ENCODE results near the gene SLC2A13. TPM values are rescaled to one million over a fixed set of nuclear protein-coding genes. Genes with fewer than 3 reads are reported as not detected.
A peak's percentile ranks its signal among the peaks of the same experiment; 100 is the strongest.

The SLC2A13 gene
- total RNA-seq, 2 experiments from 2014 or later, result 2.0 to 2.1 TPM

DNA sequence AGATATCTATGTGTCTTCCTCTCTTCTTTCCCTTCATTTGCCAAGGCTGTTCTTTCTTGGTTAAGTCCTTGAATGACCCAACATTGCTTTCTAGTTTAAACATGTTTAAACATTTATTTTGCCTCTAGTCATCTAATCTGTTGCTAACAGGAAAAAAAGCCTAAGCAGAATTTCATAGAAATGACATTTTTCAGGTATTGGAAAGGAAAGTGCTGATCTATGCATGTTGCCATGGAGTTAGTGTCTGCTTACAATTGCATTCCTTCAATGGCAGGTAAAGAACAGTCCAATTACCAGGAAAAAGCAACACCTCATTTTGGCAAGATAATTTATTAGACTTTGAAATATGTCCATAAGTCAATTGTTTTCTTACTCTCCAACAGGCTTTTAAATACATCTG is 21.5 kb upstream of the SLC2A13 start:
- intact Hi-C loops (cut with micrococcal nuclease), result no loop called here
- Mint-ChIP-seq H3K4me1 (ENCODE audit: low read depth) (no peaks in the 10 kb centered on the region), H3K27ac (no peak overlapping the region), H3K9me3 (no peaks in the 10 kb centered on the region), H3K36me3 (ENCODE audit: low read depth) (no peaks in the 10 kb centered on the region), H3K4me3 (no peak overlapping the region), H3K27me3 (ENCODE audit: low read depth) (peaks cover 4% of the 10 kb centered on the region)
- no peak for DNase-seq
- CTCF ChIA-PET, result no interaction called here

DNA sequence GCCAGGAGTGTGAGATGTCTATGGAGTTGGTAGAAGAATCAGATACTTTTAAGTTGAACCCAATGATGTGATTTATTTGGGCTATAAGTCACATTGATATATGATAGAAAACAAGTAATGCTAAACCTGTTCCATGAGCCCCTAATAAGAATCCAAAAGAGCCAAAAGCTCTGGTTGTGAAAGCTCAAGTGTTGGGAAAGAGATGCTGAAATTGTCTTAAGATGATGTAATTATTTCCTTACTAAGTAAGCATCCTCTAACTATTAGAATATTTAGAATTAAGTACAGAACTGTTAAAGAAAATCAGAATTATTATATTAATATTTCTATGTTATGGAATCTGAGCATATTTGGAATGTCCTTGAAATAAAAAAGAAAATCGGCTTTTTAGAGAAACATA is 17.6 kb upstream of the SLC2A13 start:
- Mint-ChIP-seq H3K36me3 (ENCODE audit: low read depth) (no peaks in the 10 kb centered on the region), H3K4me1 (ENCODE audit: low read depth) (no peaks in the 10 kb centered on the region), H3K9me3 (no peaks in the 10 kb centered on the region), H3K27ac (no peak overlapping the region), H3K4me3 (no peak overlapping the region), H3K27me3 (ENCODE audit: low read depth) (peaks cover 16% of the 10 kb centered on the region)
- intact Hi-C loops (cut with micrococcal nuclease), result no loop called here
- DNase-seq, result no peak
- CTCF ChIA-PET, result no interaction called here

DNA sequence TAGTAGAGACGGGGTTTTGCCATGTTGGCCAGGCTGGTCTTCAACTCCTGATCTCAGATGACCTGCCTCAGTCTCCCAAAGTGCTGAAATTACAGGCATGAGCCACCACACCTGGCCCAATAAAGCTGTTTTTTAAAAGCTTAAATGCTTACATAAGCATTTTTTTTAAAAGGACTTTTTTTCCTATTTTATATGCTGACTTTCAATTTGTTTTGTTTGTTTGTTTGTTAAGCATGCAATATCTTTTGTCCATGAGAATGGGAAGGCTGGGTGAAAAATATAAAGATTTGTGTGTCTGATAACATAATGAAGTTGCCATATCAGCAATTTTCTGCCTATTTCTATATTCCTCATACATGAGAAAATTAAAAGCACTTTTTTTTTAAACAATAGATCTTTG is 17.0 kb upstream of the SLC2A13 start:
- no peak for DNase-seq
- peaks cover 16% of the 10 kb centered on the region for H3K27me3 Mint-ChIP-seq (ENCODE audit: low read depth)
- CTCF ChIA-PET, result no interaction called here
- H3K9me3 Mint-ChIP-seq, result no peaks in the 10 kb centered on the region
- H3K4me1 Mint-ChIP-seq (ENCODE audit: low read depth), result peaks cover 4% of the 10 kb centered on the region
- H3K4me3 Mint-ChIP-seq, result no peak overlapping the region
- H3K27ac Mint-ChIP-seq, result no peak overlapping the region
- intact Hi-C loops (cut with micrococcal nuclease), result no loop called here
- no peaks in the 10 kb centered on the region for H3K36me3 Mint-ChIP-seq (ENCODE audit: low read depth)

DNA sequence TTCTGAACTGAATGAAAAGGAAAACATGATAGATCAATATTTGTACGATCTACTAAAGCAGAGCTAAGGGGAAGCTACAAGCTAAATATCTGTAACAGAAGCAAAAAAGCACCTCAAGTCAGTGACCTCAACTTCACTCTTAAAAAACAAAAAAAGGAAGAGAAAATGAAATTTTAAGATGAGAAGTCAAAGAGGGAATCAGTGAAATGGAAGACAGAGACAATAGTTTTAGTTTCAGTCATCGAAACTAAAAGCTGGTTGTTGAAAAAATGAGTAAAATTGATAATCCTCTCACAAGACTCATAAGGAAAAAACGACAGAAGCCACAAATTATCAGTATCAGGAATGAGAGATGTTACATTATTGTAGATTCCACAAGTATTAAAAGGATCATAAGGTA is 11.9 kb upstream of the SLC2A13 start:
- Mint-ChIP-seq H3K4me1 (ENCODE audit: low read depth) (peaks cover 15% of the 10 kb centered on the region), H3K27me3 (ENCODE audit: low read depth) (peaks cover 22% of the 10 kb centered on the region), H3K9me3 (no peaks in the 10 kb centered on the region), H3K4me3 (no peak overlapping the region), H3K36me3 (ENCODE audit: low read depth) (no peaks in the 10 kb centered on the region), H3K27ac (no peak overlapping the region)
- intact Hi-C loops (cut with micrococcal nuclease), result loop anchor here (1.0 to 2.0 kb wide), 3 partner anchors 11 to 51 kb away; no protein-coding TSS in a partner anchor
- CTCF ChIA-PET, result interaction anchor here (1.2 to 6.5 kb wide), 3 partner anchors 11 to 107 kb away, joined by 4 to 48 read pairs (median 9); partner anchors contain the start of gene SLC2A13
- no peak for DNase-seq

DNA sequence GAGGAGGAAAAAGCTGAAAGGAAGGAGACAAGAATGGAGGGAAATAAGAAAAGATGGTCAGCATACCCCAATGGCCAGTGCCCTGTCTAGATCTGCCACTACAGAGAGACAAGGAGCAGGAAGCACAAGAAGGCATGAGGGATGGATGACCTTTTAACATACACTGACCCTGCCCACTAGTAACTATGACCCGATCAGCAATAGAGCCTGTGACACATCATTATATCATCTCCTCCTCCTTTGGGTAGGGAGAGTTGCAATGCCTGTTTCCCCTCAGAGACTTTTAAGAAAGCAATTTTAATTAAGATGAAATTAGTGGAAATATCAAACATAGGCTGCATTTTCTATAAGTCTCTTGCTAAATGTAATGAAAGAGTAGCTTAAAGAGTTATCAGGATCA is 4.7 kb upstream of the SLC2A13 start:
- H3K36me3 Mint-ChIP-seq (ENCODE audit: low read depth), result no peaks in the 10 kb centered on the region
- H3K4me1 Mint-ChIP-seq (ENCODE audit: low read depth), result peaks cover 22% of the 10 kb centered on the region
- no peak overlapping the region for H3K4me3 Mint-ChIP-seq
- no peak overlapping the region for H3K27ac Mint-ChIP-seq
- intact Hi-C loops (cut with micrococcal nuclease), result no loop called here
- H3K27me3 Mint-ChIP-seq (ENCODE audit: low read depth), result peaks cover 4% of the 10 kb centered on the region
- DNase-seq, result no peak
- H3K9me3 Mint-ChIP-seq, result no peaks in the 10 kb centered on the region
- CTCF ChIA-PET, result interaction anchor here (1.2 to 1.9 kb wide), 2 partner anchors 99 to 104 kb away, joined by 3 to 10 read pairs; no protein-coding TSS in a partner anchor

DNA sequence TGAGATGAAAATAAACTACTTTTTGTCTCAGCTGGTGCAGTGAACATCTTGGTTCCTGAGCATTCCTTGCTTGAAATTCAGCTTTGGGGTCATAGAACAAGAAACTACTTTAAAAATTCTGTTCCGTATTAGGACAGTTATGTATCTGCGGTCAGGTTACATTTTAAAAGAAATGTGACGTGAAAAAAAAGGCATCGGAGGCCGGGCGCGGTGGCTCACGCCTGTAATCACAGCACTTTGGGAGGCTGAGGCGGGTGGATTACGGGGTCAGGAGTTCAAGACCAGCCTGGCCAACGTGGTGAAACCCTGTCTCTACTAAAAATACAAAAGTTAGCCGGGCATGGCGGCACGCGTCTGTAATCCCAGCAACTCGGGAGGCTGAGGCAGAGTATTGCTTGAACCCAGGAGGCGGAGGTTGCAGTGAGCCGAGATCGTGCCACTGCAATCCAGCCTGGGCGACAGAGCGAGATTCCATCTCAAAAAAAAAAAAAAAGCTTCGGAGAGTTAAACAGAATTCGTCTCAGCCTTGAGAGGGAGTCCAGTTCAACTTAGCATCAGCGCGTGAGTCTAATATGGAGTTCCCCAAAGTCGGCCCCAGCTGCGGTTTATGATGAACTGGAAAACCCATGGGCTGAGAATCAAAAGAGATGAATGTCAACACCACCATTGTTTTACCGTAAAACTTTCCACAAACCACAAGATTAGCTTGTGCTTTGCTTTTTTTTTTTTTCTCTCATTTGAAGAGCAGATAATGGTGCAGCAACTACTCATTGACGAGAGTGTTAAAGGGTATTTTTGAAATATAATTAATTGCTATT is 2.1 kb upstream of the SLC2A13 start:
- Mint-ChIP-seq H3K27me3 (ENCODE audit: low read depth) (no peaks in the 10 kb centered on the region), H3K9me3 (no peaks in the 10 kb centered on the region), H3K4me3 (peak overlapping the region; percentile 53), H3K36me3 (ENCODE audit: low read depth) (no peaks in the 10 kb centered on the region), H3K27ac (no peak overlapping the region), H3K4me1 (ENCODE audit: low read depth) (peaks cover 36% of the 10 kb centered on the region)
- CTCF ChIA-PET, result interaction anchor here (0.6 to 7.9 kb wide), 10 partner anchors 9 to 475 kb away, joined by 3 to 80 read pairs (median 4); no protein-coding TSS in a partner anchor
- intact Hi-C loops (cut with micrococcal nuclease), result loop anchor here (1.0 to 5.0 kb wide), 9 partner anchors 10 to 1971 kb away; partner anchors contain the start of gene KIF21A
- peak; percentile 56 for DNase-seq

DNA sequence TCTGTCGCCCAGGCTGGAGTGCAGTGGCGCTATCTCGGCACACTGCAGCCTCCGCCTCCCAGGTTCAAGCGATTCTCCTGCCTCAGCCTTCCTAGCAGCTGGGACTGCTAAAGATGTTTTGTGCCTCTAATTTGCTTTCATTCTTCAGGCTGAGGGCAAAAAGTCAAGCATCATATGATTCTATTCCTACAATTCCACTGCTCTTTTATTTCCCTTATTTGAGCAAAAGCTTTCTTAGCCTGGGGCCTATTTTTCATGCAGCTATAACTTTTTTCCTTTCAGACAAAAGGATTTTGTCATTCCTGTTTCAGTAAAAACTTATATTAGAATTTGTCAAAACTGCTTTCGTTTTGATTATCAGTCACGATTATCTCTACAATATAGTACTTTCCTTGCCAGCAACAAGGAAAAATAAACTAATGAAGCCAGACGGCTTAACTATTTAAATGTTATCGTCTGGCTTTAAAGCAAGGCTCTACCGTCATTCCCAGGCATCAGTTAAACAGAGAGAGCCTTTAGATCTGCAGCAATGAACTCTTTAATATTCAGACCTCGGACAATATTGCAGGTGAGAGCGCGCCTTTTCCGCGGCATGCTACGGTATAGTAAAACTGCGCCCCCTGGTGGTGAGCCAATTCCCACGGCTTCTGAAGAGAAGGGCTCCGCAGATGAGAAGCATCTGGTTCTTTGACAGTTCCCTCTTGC is 1.4 kb upstream of the SLC2A13 start:
- peak; percentile 94 for DNase-seq
- no peak overlapping the region for H3K27ac Mint-ChIP-seq

DNA sequence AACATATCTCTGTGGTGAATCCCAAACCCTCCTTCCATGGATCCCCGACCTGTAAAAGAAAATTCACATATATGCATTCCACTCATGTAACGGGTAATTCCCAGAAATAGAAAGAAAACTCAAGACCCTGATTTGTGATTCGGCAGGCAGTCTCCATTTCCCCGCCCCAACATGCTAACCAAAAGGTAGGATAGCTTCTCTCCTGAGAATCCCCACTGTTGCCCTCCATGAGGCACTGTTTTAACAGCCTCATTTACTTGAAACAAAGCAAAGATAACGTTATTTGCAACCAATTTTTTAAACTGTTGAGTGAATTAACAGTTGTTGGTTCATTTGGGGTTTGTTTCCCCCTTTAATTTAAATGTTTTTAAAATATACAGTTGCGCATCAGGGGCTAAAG is 774 bp upstream of the SLC2A13 start:
- CTCF ChIA-PET, result interaction anchor here (1.0 to 7.9 kb wide), 6 partner anchors 11 to 97 kb away, joined by 3 to 80 read pairs (median 8); no protein-coding TSS in a partner anchor
- no peak for DNase-seq
- H3K4me1 Mint-ChIP-seq (ENCODE audit: low read depth), result peaks cover 37% of the 10 kb centered on the region

More for the DNA sequence above, 1.4 kb upstream of the SLC2A13 start:
- H3K4me3 Mint-ChIP-seq, result peak overlapping the region; percentile 53
- H3K4me1 Mint-ChIP-seq (ENCODE audit: low read depth), result peaks cover 37% of the 10 kb centered on the region
- CTCF ChIA-PET, result interaction anchor here (1.0 to 7.9 kb wide), 6 partner anchors 10 to 97 kb away, joined by 3 to 80 read pairs (median 8); no protein-coding TSS in a partner anchor
- no peaks in the 10 kb centered on the region for H3K9me3 Mint-ChIP-seq
- H3K36me3 Mint-ChIP-seq (ENCODE audit: low read depth), result no peaks in the 10 kb centered on the region
- no peaks in the 10 kb centered on the region for H3K27me3 Mint-ChIP-seq (ENCODE audit: low read depth)
- intact Hi-C loops (cut with micrococcal nuclease), result loop anchor here (1.0 to 5.0 kb wide), 9 partner anchors 11 to 1970 kb away; partner anchors contain the start of gene KIF21A

DNA sequence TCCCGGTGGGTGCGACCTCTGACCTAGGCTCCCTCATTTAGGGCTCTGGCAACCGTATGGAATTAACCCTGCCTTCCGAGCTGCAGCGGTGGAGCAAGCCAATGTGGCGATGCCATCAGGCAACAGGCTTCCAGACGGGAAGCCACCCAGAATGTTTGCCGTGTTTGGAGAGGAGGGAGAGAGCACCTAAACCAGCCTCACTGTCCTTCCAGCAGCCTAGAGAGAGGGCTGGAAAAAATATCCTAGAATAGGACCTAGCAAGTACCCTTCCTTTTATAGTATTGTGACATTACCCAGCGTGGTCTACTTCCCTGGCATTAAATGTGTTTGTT is 287 bp upstream of the SLC2A13 start:
- H3K4me3 Mint-ChIP-seq, result peak overlapping the region; percentile 76
- intact Hi-C loops (cut with micrococcal nuclease), result loop anchor here (1.0 to 5.0 kb wide), 7 partner anchors 31 to 1969 kb away; partner anchors contain the start of gene KIF21A
- no peaks in the 10 kb centered on the region for H3K27me3 Mint-ChIP-seq (ENCODE audit: low read depth)
- no peaks in the 10 kb centered on the region for H3K36me3 Mint-ChIP-seq (ENCODE audit: low read depth)
- H3K4me1 Mint-ChIP-seq (ENCODE audit: low read depth), result peaks cover 37% of the 10 kb centered on the region
- CTCF ChIA-PET, result interaction anchor here (1.3 to 7.9 kb wide), 4 partner anchors 11 to 96 kb away, joined by 3 to 80 read pairs (median 26); no protein-coding TSS in a partner anchor
- no peak for DNase-seq
- H3K9me3 Mint-ChIP-seq, result no peaks in the 10 kb centered on the region
- no peak overlapping the region for H3K27ac Mint-ChIP-seq

More for the DNA sequence above, 774 bp upstream of the SLC2A13 start:
- Mint-ChIP-seq H3K27me3 (ENCODE audit: low read depth) (no peaks in the 10 kb centered on the region), H3K36me3 (ENCODE audit: low read depth) (no peaks in the 10 kb centered on the region), H3K27ac (no peak overlapping the region), H3K9me3 (no peaks in the 10 kb centered on the region), H3K4me3 (peak overlapping the region; percentile 76)
- intact Hi-C loops (cut with micrococcal nuclease), result loop anchor here (1.0 to 5.0 kb wide), 11 partner anchors 12 to 1969 kb away; partner anchors contain the start of gene KIF21A

DNA sequence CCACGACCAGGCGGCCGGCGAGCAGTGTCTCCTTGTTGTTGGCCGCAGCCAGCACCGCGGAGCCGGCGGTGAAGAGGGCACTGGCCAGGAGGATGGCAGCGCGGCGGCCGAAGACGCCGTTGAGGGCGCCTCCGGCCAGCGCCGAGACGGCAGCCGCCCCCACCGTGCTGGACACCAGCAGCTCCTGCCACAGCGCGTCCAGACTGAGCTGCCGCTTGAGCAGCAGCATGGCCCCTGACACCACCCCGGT is 691 bp downstream of the SLC2A13 start:
- H3K9me3 Mint-ChIP-seq, result no peaks in the 10 kb centered on the region
- CTCF ChIA-PET, result interaction anchor here (5.2 to 7.9 kb wide), 2 partner anchors 12 to 95 kb away, joined by 48 to 80 read pairs; no protein-coding TSS in a partner anchor
- H3K4me3 Mint-ChIP-seq, result peak overlapping the region; percentile 69
- no peak for DNase-seq
- no peaks in the 10 kb centered on the region for H3K27me3 Mint-ChIP-seq (ENCODE audit: low read depth)
- no peak overlapping the region for H3K27ac Mint-ChIP-seq
- H3K4me1 Mint-ChIP-seq (ENCODE audit: low read depth), result peaks cover 37% of the 10 kb centered on the region
- intact Hi-C loops (cut with micrococcal nuclease), result loop anchor here (5.0 kb wide), 2 partner anchors 703 to 1968 kb away; no protein-coding TSS in a partner anchor
- no peaks in the 10 kb centered on the region for H3K36me3 Mint-ChIP-seq (ENCODE audit: low read depth)

DNA sequence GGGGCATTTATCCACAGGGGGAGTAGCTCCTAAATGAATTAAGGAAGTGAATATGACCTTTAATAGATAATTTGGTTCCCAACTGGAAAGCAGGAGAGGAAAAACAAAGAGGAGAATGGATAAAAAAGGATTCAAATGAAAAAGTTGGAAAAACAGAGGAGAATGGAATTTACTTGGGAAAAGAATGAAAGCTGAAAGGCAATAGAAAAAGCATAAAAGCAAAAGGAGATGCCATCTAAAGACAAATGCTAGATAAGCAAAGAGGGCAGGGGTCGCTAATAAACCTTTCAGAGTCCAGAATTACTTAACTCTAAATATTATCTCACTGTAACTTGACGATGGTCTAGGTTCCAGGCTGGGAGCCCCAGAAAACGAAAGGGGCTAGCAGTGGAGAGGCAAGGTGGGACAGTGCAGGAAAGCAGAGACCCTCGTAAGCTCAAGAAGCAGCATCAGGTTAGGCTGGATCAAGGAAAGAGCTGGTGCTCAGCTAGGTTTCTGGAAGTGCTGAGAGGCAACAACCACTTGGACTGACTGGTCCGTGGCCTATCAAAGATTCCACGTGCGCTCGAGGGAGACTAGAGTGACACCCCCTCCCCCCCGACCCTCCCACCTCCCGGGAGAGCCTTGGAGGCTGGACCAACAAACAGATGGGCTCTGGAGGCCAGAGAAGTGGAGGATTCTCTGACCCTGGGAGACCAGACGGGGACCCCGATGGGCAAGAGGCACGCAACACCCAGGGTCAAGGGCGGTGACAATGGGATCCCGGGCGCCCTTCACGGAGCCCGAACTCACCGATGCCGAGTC is 1.2 kb downstream of the SLC2A13 start:
- intact Hi-C loops (cut with micrococcal nuclease), result loop anchor here (5.0 kb wide), 2 partner anchors 702 to 1967 kb away; no protein-coding TSS in a partner anchor
- Mint-ChIP-seq H3K27ac (no peak overlapping the region), H3K4me3 (peak overlapping the region; percentile 69), H3K36me3 (ENCODE audit: low read depth) (no peaks in the 10 kb centered on the region), H3K9me3 (no peaks in the 10 kb centered on the region), H3K4me1 (ENCODE audit: low read depth) (peaks cover 37% of the 10 kb centered on the region), H3K27me3 (ENCODE audit: low read depth) (no peaks in the 10 kb centered on the region)
- CTCF ChIA-PET, result interaction anchor here (0.6 to 7.9 kb wide), 3 partner anchors 13 to 95 kb away, joined by 3 to 80 read pairs (median 48); no protein-coding TSS in a partner anchor
- DNase-seq, result peak; percentile 8
